GM19397 (cell line): Measurements from ENCODE around the gene UBQLN3.

Source experiments
- ATAC-seq: cut with Tn5 transposase; IDR thresholded peaks from one replicate; pipeline ENCODE4 v1.9.1; 2021; ENCODE audit warnings: mild to moderate bottlenecking, moderate library complexity; ENCODE audit not compliant: unreplicated experiment

Gene UBQLN3

DNA sequence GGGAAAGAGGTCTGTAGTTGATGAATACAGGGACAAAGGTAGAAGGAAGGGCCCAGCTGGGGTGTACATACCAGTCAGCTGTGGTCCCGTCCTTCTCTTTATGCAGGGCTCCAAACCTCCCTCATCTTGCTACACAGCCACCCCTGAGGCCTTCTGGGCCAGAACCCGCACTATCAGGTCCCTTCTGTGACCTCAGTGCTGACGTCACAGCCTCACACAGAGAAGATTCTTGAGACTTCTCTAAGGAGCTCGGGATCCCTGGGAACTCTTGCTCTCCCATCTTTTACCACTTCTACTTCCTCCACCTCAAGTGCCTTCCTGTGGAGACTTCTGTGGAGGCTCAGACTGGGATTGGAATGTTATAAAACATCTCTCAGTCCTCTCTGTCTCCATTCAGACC, at the start of gene UBQLN3:
UBQLN3 (minus strand) TSS at position 155 of the 400 bp plus-strand sequence. CDS start 399 bp downstream, outside the sequence.
- no peak for ATAC-seq

DNA sequence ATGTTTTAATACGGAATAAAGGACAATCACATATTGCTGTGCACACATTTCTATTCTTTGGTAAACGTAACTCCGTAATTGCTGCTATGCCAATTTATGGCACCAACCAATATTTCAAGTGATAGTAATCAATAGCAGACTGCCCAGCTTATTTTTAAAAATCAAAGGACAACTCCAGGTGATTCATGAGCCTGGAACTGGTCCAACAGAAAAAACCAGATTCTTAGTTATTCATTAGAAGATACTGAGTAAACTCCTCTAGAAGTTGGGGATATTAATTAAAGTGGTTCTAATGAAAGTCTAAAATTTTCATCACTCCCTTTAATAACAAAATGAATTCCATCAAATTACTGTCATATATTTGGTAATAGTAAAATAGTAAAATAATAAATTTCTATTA, 48.0 kb upstream of the UBQLN3 start:
- ATAC-seq, result no peak

DNA sequence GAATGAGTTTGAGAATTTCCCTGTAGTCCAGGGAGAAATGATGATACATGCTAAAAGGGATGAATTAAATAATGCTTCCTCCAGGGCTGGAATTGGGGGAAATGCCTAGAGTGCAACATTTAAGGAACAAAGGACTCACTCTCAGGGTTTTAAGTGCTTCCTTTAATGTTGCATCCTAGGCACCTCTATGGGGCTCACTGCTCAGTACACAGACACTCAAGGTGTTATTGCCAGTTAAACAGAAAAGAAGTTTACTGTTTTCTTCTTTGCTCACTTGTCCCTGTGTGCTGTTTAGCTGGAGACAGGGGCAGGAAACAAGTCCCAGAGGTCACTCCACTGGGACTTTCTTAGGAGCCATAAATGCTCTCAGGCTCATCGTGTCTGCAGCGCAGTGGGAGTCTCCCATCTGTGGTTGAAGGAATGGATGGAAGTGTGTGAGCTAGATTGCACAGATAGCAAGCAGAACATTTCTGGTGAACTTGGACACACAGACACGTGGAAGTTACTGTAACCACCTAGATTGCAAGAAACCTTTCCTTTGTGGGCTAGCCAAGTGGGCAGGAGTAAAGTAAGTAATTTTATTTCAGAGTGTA, 46.9 kb upstream of the UBQLN3 start:
- ATAC-seq, result no peak

DNA sequence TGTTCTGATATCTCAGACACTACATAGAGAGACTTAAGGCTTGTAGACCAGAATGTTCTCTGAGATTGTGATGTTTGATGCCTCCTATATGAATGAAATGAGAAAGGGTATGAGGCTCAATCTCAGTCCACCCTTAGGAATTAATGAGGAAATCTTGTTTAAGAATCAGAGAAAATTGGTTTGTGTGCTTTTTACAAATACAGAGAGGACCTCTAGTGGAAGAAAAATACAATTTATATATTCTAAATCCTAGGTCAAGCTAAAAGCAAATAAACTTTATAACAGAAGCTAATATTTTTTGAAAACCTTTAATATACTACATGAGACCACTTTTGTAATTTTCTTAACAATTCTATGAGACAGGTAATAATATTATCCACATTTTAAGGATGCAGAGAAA, 43.6 kb upstream of the UBQLN3 start:
- no peak for ATAC-seq

DNA sequence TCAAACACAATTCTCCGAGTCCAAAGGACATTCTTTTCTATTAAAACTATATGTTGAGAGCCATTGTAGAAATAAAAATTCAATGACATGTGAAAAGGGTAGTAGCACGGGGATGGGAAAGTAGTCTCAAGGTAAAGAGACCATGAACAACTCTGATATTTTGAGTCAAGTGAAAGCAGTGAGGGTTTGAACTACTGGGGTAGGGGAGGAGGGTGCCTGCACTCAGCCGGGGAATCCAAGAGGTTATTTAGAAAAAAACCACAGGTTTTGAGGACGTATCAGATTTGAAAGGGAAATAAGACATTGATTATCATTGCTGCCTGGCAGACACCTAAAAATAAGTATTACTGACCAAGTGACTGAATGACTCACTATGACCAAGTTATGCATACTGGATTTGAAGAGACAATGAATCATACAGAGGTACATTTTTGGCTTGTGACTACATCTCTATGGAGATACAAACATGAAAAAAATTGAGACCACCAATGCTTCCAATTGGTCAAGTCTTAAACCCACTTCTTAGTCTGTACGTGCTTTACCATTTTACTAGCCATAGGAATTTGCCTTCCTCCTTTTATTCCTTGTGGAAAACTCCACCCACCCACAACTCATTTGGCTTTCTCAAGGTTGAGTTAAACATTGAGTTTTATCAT, 40.8 kb upstream of the UBQLN3 start:
- ATAC-seq, result no peak

DNA sequence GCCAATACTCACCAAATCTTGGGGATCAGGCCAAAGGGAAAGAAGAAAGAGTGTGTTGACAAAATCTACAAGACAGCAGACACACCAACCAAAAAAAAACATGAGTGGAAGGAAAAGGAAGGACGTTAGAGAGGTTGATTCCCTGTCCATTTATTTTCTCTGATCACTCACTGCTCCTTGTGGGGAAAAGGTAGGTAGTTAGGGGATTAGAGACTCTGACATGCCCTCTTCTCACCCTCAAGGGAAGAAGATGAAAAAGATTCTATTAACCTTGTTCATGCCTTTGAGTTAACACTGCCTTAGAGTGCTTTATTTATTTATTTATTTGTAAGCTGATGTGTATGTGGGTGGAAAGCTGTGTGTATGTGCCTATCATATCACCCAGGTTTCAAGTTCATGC, 38.7 kb upstream of the UBQLN3 start, which contains the start of gene OR52H1:
OR52H1 (minus strand) TSS at position 101 of the 400 bp plus-strand sequence. CDS start 3,035 bp downstream, outside the sequence.
- peak; percentile 6 for ATAC-seq

DNA sequence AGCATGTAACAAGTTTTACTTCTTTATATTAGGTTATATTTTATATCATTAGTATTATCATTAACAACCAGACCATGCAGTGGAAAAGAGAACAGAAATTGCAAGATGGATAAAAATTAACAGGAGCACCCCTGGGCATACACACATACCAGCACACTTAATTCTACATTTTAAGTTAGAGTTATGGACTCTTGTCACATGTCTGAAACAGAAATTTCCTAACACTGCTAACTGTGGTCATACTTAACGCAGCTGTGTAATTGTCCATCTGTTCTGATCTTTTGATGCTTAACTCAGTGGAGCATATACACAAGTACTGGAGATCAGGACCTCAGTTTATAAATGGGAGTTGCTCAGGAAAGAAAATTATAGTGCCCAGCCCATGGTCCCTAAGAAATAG, 38.2 kb upstream of the UBQLN3 start:
- ATAC-seq, result peak; percentile 70

DNA sequence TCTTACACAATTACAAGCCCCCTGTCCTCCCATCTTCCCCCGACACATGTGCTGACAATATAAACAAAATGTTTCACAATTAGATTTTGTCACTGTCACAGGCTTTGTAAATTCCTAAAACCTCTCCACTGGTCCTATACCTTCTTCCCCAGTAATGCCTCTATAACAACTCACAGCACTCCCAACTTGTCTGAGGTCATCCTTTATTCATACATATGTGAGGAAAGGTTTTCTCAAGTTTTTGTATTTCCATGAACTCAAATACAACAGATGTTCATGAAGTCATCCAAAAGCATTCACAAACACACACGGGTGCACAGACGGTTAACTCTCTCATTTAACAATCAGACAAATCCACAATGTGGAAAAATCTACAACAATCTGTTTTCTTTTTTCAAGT, 36.7 kb upstream of the UBQLN3 start:
- ATAC-seq, result no peak

DNA sequence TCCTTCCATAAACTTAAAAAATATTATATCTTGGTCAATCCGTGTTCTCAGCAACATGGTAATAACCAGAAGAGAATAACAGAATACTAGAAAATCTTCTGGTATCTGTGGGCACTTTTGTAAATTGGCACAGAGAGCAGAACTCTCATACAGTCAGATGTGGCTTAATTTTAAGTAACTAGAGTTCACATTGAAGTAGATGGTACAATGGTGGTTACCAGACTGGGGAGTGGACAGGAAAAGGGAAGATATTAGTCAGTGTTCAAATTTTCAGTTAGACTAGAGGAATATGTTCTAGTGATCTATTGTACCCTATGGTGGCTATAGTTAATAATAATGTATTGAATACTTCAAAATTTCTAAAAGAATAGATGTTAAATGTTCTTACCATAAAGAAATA, 31.7 kb upstream of the UBQLN3 start:
- no peak for ATAC-seq

DNA sequence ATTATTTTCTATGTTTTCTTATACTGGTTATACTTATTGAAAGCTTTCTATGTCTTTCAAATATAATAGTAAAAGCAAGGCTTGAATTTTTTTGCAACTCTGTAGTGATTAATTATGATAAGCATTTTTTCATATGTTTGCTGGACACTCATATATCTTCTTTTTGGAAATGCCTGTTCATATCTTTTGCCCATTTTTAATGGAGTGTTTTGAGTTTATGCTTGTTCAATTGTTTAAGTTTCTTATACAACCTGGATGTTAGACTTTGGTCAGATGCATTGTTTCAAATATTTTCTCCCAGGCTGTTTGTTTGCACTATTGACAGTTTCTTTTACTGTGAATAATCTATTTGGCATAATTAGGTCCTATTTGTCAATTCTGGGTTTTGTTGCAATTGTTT, 26.7 kb upstream of the UBQLN3 start:
- no peak for ATAC-seq

DNA sequence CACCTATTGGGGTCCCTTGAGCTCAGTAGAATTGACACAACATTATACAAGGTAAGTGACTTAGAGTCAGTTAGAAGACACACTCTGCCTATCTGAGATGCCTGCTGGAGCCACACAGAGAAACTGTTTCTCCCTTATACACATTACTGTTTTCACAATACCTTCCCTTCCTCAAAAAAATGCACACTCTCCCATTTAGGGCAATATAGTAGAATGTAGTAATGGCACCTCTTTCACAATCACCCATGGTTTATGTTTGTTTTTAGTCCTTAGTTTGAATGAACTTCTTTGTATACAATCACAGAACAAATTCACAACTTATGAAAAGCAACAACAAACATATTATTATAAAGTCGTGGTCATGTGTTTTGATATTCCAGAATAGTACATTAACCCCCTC, 24.3 kb upstream of the UBQLN3 start:
- ATAC-seq, result no peak

DNA sequence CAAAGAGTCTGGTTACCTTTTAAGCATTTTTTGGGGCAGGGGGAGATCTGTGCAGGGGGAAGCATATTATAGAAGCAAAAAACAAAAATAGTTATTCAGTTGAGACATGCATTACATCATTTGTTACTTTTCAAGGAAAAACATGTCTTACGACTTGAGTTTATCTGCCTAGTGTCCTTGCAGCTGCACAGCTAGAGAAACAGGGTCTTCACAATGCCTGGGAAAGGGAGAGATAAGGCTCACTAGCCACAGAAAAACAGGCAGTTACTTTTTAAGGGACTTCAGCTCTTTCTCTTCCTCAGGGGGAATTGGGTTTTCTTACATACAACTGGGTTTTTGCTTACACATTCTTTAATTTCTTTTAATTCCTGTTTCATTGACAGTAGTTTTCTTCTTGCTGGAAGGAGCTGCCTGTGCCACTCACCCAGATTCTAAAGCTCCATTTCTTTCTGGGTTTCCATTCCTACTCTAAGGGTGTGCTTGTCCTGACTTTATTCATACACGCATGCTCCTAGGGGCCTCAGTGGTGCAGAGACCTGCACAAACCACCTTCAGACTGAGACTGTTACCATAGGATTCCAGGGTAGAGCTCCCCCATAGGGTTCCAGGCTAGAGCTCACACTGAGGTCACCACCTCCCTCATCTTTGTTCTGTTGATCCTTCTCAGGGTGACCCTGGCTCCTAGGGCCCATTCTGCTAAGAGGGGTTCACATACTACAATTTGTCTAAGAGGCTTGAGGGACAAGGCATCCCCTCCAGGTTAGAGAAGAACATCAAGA, 21.5 kb upstream of the UBQLN3 start:
- no peak for ATAC-seq

DNA sequence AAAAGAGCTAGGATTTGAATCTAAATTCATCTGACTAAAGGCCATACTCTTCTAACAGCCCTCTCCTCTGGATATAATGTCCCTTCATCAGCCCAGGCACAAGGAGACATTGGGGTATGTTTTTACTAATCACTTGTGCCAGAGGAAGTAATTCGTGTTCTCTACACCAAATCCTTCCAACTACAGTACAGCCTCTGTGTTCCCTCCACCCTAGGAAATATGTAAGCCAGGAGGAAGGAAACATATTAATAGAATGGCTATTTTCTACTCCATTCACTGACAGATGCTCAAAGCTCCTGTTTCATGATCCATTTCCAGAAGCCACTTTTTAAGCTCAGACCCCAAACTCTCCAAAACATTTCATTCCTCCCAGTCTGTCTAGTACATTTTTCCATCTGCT, 18.7 kb upstream of the UBQLN3 start:
- ATAC-seq, result no peak

DNA sequence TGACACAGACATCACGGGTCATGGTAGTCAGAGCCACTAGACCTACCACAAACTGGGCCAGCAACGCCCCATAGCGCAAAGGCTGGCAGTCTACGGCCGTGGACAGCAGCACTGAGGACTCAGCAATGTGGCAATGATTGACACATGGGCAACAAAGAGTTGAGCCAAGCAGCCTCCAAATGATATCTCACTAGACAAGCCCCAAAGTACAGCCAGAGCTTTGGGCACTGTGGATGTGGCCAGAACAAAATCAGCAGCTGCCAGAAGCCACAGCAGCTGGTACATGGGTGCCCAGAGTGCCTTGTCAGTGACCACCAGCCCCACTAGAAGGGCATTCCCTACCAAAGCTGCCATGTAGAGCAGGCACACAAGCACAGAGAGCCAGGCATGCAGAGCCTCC, 18.0 kb upstream of the UBQLN3 start:
- ATAC-seq, result no peak

DNA sequence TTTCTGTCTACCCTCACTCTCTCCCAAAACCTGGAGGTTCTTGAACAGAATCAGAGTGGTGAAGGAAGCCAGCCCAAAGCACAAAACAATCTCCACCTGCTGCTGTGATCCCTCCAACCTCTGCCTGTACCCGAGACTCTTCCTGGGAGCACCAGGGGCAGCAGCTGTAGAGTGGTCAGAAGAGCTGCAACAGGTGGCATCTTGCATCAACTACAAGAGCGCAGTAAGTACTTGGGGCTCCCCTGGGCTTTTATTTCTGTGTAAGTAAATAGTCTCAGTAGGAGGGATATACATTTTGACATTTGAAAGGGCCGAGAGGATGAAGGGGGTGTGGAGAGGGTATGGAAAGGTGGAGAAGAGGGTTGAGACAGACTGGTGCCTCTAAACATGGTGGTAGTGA, 15.0 kb upstream of the UBQLN3 start:
- ATAC-seq, result no peak

DNA sequence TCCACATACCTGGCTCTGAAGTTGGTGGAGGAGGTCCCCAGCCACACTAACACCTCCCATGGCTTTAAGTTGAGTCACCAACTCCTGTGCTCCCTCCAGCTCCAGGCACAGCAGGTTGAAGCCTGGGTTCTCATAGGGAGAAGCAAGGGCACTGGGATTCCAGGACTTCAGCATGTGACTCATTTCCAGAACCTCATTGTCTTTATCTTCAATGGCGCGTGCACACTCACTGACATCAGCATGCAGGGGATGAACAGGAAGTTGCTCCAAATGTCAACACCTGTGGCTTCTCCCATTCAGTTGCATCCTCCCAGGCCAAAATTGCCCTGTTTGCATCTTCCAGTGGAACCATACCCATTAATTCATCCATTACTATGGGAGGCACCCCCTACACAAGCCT, 12.6 kb upstream of the UBQLN3 start:
- ATAC-seq, result no peak

DNA sequence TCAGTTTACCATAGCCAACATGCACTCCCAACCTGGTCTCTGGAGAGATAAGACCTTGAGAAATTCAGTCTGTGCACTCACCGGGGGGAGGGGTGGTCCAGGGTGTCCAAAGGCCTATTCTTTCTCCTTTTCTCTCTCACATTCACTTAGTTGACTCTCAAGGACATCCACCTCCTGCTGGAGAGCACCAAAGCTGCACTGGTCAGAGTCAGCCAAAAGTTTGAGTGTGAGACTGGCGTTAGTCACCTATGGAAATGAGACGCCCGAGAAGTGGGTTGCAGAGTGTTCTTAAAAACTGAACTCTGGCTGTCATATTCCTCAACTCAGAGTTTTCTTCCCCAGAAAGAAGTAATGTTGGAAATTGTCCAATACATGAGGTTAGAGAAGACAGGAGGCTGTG, 11.8 kb upstream of the UBQLN3 start:
- ATAC-seq, result no peak

DNA sequence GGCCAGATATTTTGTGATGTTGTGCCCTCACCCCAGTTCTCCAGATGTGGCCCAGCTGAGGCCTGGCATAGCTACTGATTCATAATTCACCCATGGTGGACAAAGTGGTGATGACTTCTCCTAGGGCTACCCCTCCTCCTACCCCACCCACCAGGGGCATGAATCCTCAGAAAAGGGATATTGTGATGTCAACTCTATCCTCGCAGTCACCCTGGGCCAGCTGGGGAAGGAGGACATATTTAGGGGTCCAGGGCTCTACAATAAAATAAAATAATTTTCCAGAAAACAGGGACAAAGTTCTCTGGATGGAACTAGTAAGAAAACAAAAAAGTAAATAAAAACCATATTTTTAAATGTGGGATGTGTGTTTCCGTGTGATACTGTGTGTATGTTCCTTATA, 6.8 kb upstream of the UBQLN3 start, which contains the start of gene UBQLNL:
UBQLNL (minus strand) TSS at position 101 of the 400 bp plus-strand sequence. CDS start 258 bp downstream, outside the sequence.
- ATAC-seq, result no peak

DNA sequence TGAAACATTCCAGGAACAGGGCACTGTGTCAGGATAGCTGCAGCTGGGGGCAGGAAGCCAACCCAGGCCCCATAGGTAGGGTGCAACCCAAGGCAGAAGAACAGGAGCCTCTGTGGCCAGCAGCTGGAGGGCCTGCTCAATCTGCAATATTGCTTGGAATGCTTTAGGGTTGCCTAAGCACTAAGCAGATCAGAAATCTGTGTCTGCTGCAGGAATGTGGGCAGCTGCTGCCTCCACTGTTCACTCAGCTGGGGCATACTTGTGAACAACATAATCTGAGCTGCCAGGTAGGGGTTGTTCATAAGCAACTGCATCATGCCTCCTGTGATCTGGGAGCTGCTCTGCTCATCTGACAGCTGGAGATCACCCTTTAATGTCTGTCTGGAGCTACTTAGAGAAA, 5.1 kb upstream of the UBQLN3 start:
- ATAC-seq, result no peak

DNA sequence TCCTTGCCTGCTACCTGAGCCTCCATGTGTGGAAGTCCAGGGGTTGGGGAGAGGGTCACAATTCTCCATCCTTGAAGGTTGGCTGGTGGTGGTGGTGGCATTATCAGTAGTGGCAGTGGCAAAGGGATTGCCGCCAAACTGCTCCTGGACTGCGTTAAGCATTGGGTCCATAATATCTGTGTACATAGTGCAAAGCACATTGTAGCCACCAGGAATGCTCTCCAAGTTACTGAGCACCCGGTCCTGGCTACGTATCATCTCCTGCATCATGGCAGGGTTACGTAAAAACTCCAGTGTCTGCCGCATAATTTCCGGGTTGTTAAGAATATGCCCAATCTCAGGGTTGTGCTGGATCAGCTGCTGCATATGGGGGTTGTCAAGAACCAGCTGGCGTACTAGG, 1.2 kb downstream of the UBQLN3 start:
- no peak for ATAC-seq

DNA sequence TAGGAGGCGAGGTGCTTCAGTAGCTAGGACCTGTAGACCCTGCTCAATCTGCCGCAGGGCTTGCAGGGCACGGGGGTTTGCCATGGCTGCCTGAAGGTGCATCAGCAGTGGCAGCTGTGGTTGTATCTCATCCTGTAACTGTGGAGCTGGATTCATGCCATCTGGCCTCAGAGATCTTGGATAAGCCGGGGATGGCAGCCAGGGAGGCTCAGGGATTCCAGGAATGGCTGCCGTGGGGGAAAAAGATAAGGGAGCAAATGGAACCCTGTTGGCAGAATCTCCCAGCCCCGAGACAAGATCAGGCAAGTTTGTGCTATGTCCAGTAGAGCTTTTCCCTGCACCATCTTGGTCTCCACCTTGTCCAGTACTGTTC, 1.8 kb downstream of the UBQLN3 start:
- ATAC-seq, result no peak
